Thymus (tissue), 11 donors: ENCODE results near the gene BMP5. TPM values are rescaled to one million over a fixed set of nuclear protein-coding genes. Genes with fewer than 3 reads are reported as not detected.

Experiments used
- DNase-seq, 9 donors: peaks; one replicate each; pipeline ENCODE4 v3.0.0-alpha.2; 2013; ENCODE audit warnings: low spot score in 9 of 9, low read depth in 6 of 9, missing footprints in 1 of 9
- H3K27ac ChIP-seq, 2 donors: one replicate each; pipeline ENCODE4 v1.5.1; 2013; ENCODE audit warnings: control low read depth in 1 of 2, low read depth in 1 of 2, low read length in 1 of 2, mild to moderate bottlenecking in 1 of 2, moderate library complexity in 1 of 2
- H3K27me3 ChIP-seq, 2 donors: one replicate each; pipeline ENCODE4 v1.5.1; 2013; ENCODE audit warnings: low read length in 1 of 2; ENCODE audit not compliant: control insufficient read depth in 2 of 2, insufficient read depth in 1 of 2
- H3K36me3 ChIP-seq, 2 donors: one replicate each; pipeline ENCODE4 v1.5.1; 2013; ENCODE audit warnings: low read length in 1 of 2, mild to moderate bottlenecking in 1 of 2, moderate library complexity in 1 of 2; ENCODE audit not compliant: control insufficient read depth in 2 of 2, insufficient read depth in 2 of 2
- H3K4me1 ChIP-seq, 2 donors: one replicate each; pipeline ENCODE4 v1.5.1; 2013; ENCODE audit warnings: low read length in 2 of 2; ENCODE audit not compliant: control insufficient read depth in 2 of 2, insufficient read depth in 2 of 2
- H3K4me3 ChIP-seq, 2 donors: one replicate each; pipeline ENCODE4 v1.5.1; 2013; ENCODE audit warnings: low read length in 2 of 2, control low read depth in 1 of 2, mild to moderate bottlenecking in 1 of 2
- H3K9me3 ChIP-seq, 2 donors: one replicate each; pipeline ENCODE4 v1.5.1; 2013; ENCODE audit warnings: low read length in 1 of 2, mild to moderate bottlenecking in 1 of 2; ENCODE audit not compliant: control insufficient read depth in 2 of 2, insufficient read depth in 1 of 2
- WGBS: extraction: QIAGEN DNeasy Blood & Tissue Kit; methylation state at CpG from one replicate; pipeline ENCODE4 v1.1.7; 2013; 5-methylcytosine and 5-hydroxymethylcytosine counted together
- polyA plus RNA-seq: library from polyadenylated mRNA; stranded (reverse); fragments of 200-250 nt; gene quantifications from one replicate; pipeline ENCODE4 v1.2.3, GENCODE V29; 2013
- total RNA-seq: library from RNA; stranded (reverse); fragments of 120-200 nt; gene quantifications from one replicate; pipeline ENCODE4 v1.2.4, GENCODE V29; 2013
- donor health status: healthy.

BMP5 gene
- total and polyA plus RNA-seq, 2 donors, result 0.14 to 0.52 TPM

GRCh38 chr6:55714831-55715230 lies 160.6 kb downstream of the BMP5 start:
- WGBS, result 71% methylated on average over 4 of the region's 4 CpGs
- no peaks in the 10 kb centered on the region for H3K9me3 ChIP-seq
- H3K27me3 ChIP-seq, result no peaks in the 10 kb centered on the region
- no peaks in the 10 kb centered on the region for H3K4me1 ChIP-seq
- H3K27ac ChIP-seq, result no peak overlapping the region
- no peak overlapping the region for H3K4me3 ChIP-seq
- H3K36me3 ChIP-seq, result no peaks in the 10 kb centered on the region
- DNase-seq, result no peak

GRCh38 chr6:55713436-55713835 lies 162.0 kb downstream of the BMP5 start:
- no peak for DNase-seq

GRCh38 chr6:55708711-55709110 lies 166.7 kb downstream of the BMP5 start:
- no peaks in the 10 kb centered on the region for H3K27me3 ChIP-seq
- no peak overlapping the region for H3K4me3 ChIP-seq
- H3K4me1 ChIP-seq, result no peaks in the 10 kb centered on the region
- WGBS, result 91% methylated on average over 1 of the region's 1 CpG
- no peaks in the 10 kb centered on the region for H3K9me3 ChIP-seq
- no peak for DNase-seq
- H3K27ac ChIP-seq, result no peak overlapping the region
- H3K36me3 ChIP-seq, result no peaks in the 10 kb centered on the region

More at GRCh38 chr6:55713436-55713835, 162.0 kb downstream of the BMP5 start:
- WGBS, result 79% methylated on average over 3 of the region's 3 CpGs
- Histone ChIP-seq H3K36me3 (no peaks in the 10 kb centered on the region), H3K27me3 (no peaks in the 10 kb centered on the region), H3K9me3 (no peaks in the 10 kb centered on the region), H3K27ac (no peak overlapping the region), H3K4me3 (no peak overlapping the region), H3K4me1 (no peaks in the 10 kb centered on the region)

GRCh38 chr6:55705451-55706440 lies 169.6 kb downstream of the BMP5 start:
- DNase-seq, result no peak
- WGBS, result 81% methylated on average over 2 of the region's 2 CpGs
- Histone ChIP-seq H3K4me1 (no peaks in the 10 kb centered on the region), H3K27ac (no peak overlapping the region), H3K9me3 (no peaks in the 10 kb centered on the region), H3K4me3 (no peak overlapping the region), H3K36me3 (no peaks in the 10 kb centered on the region), H3K27me3 (no peaks in the 10 kb centered on the region)

GRCh38 chr6:55704421-55704820 lies 171.0 kb downstream of the BMP5 start:
- Histone ChIP-seq H3K36me3 (no peaks in the 10 kb centered on the region), H3K27me3 (no peaks in the 10 kb centered on the region), H3K9me3 (no peaks in the 10 kb centered on the region), H3K27ac (no peak overlapping the region), H3K4me3 (no peak overlapping the region), H3K4me1 (no peaks in the 10 kb centered on the region)
- DNase-seq, result no peak
- 91% methylated on average over 1 of the region's 1 CpG for WGBS
